Stimulated activated naive CD8-positive, alpha-beta T cell treated with anti-CD3 and anti-CD28 coated beads, Interleukin-15, Interleukin-2, amounts not matched to agents 100 ng/mL and 50 ng/mL, for 24 hours (primary cell): ENCODE results near the gene CCT7.
A peak's percentile ranks its signal among the peaks of the same experiment; 100 is the strongest.

Experiments used
- H3K27ac Mint-ChIP-seq: one replicate; pipeline ENCODE4 v1.8.0; 2021; ENCODE audit warnings: mild to moderate bottlenecking, mixed read lengths
- H3K27me3 Mint-ChIP-seq: one replicate; pipeline ENCODE4 v1.8.0; 2021; ENCODE audit warnings: mixed read lengths
- H3K36me3 Mint-ChIP-seq: one replicate; pipeline ENCODE4 v1.8.0; 2021; ENCODE audit warnings: low read depth, mixed read lengths
- H3K4me1 Mint-ChIP-seq: one replicate; pipeline ENCODE4 v1.8.0; 2021; ENCODE audit warnings: low read depth, mixed read lengths
- H3K4me3 Mint-ChIP-seq: one replicate; pipeline ENCODE4 v1.8.0; 2021; ENCODE audit warnings: mild to moderate bottlenecking, mixed read lengths
- H3K9me3 Mint-ChIP-seq: one replicate; pipeline ENCODE4 v1.8.0; 2021; ENCODE audit warnings: mixed read lengths

CCT7 gene

GRCh38 chr2:73214120-73215035, 19.7 kb upstream of the CCT7 start, which contains the start of gene SMYD5:
TSS of gene SMYD5 (plus strand) at chr2:73214245. CDS start at chr2:73214267, 22 bp downstream.
- Mint-ChIP-seq H3K27me3 (no peaks in the 10 kb centered on the region), H3K36me3 (no peaks in the 10 kb centered on the region), H3K9me3 (no peaks in the 10 kb centered on the region), H3K4me3 (peak within 1 kb of the TSS; percentile 94), H3K4me1 (peaks cover 37% of the 10 kb centered on the region), H3K27ac (peak within 1 kb of the TSS; percentile 92)

GRCh38 chr2:73215254-73215653, 18.9 kb upstream of the CCT7 start:
- H3K4me1 Mint-ChIP-seq: peaks cover 37% of the 10 kb centered on the region
- no peaks in the 10 kb centered on the region for H3K9me3 Mint-ChIP-seq
- peak overlapping the region; percentile 90 for H3K27ac Mint-ChIP-seq
- H3K27me3 Mint-ChIP-seq: no peaks in the 10 kb centered on the region
- no peaks in the 10 kb centered on the region for H3K36me3 Mint-ChIP-seq
- peak overlapping the region; percentile 94 for H3K4me3 Mint-ChIP-seq

- Mint-ChIP-seq H3K27ac (no peak overlapping the region), H3K4me3 (no peak overlapping the region), H3K4me1 (peaks cover 36% of the 10 kb centered on the region), H3K27me3 (no peaks in the 10 kb centered on the region), H3K36me3 (peaks cover 7% of the 10 kb centered on the region), H3K9me3 (no peaks in the 10 kb centered on the region)
Observed at GRCh38 chr2:73217160-73217559, 16.9 kb upstream of the CCT7 start.

- Mint-ChIP-seq H3K4me1 (peaks cover 32% of the 10 kb centered on the region), H3K27me3 (no peaks in the 10 kb centered on the region), H3K9me3 (no peaks in the 10 kb centered on the region), H3K4me3 (no peak overlapping the region), H3K36me3 (peaks cover 12% of the 10 kb centered on the region), H3K27ac (no peak overlapping the region)
Observed at GRCh38 chr2:73217826-73218225, 16.3 kb upstream of the CCT7 start.

GRCh38 chr2:73218298-73218697, 15.8 kb upstream of the CCT7 start:
- Mint-ChIP-seq H3K27ac (no peak overlapping the region), H3K4me3 (no peak overlapping the region), H3K27me3 (no peaks in the 10 kb centered on the region)

GRCh38 chr2:73223821-73224220, 10.3 kb upstream of the CCT7 start:
- Mint-ChIP-seq H3K4me3 (no peak overlapping the region), H3K4me1 (no peaks in the 10 kb centered on the region), H3K9me3 (no peaks in the 10 kb centered on the region), H3K36me3 (peaks cover 14% of the 10 kb centered on the region), H3K27ac (no peak overlapping the region), H3K27me3 (no peaks in the 10 kb centered on the region)

More at GRCh38 chr2:73218298-73218697, 15.8 kb upstream of the CCT7 start:
- Mint-ChIP-seq H3K36me3 (peaks cover 14% of the 10 kb centered on the region), H3K9me3 (no peaks in the 10 kb centered on the region), H3K4me1 (peaks cover 27% of the 10 kb centered on the region)

GRCh38 chr2:73225513-73226360, 8.4 kb upstream of the CCT7 start:
- Mint-ChIP-seq H3K4me1 (no peaks in the 10 kb centered on the region), H3K27ac (no peak overlapping the region), H3K9me3 (no peaks in the 10 kb centered on the region), H3K36me3 (peaks cover 18% of the 10 kb centered on the region), H3K27me3 (no peaks in the 10 kb centered on the region), H3K4me3 (no peak overlapping the region)

GRCh38 chr2:73227086-73227485, 7.0 kb upstream of the CCT7 start:
- Mint-ChIP-seq H3K36me3 (peaks cover 12% of the 10 kb centered on the region), H3K27ac (no peak overlapping the region), H3K9me3 (no peaks in the 10 kb centered on the region), H3K4me1 (no peaks in the 10 kb centered on the region), H3K27me3 (no peaks in the 10 kb centered on the region), H3K4me3 (no peak overlapping the region)

GRCh38 chr2:73228631-73229030, 5.5 kb upstream of the CCT7 start:
- H3K4me3 Mint-ChIP-seq: no peak overlapping the region
- H3K4me1 Mint-ChIP-seq: peaks cover 6% of the 10 kb centered on the region
- H3K27ac Mint-ChIP-seq: no peak overlapping the region
- H3K9me3 Mint-ChIP-seq: no peaks in the 10 kb centered on the region
- peaks cover 5% of the 10 kb centered on the region for H3K36me3 Mint-ChIP-seq
- no peaks in the 10 kb centered on the region for H3K27me3 Mint-ChIP-seq

GRCh38 chr2:73232403-73233153, 1.5 kb upstream of the CCT7 start:
- Mint-ChIP-seq H3K9me3 (no peaks in the 10 kb centered on the region), H3K27me3 (no peaks in the 10 kb centered on the region), H3K27ac (peak overlapping the region; percentile 96), H3K4me3 (peak overlapping the region; percentile 93), H3K36me3 (peaks cover 33% of the 10 kb centered on the region), H3K4me1 (peaks cover 29% of the 10 kb centered on the region)

GRCh38 chr2:73233154-73233931, 765 bp upstream of the CCT7 start, which contains the start of gene PRADC1:
TSS of gene PRADC1 (minus strand) at chr2:73233239. CDS start at chr2:73233160, 79 bp downstream.
- peak within 1 kb of the TSS; percentile 96 for H3K27ac Mint-ChIP-seq
- no peaks in the 10 kb centered on the region for H3K9me3 Mint-ChIP-seq
- H3K4me1 Mint-ChIP-seq: peaks cover 33% of the 10 kb centered on the region
- no peaks in the 10 kb centered on the region for H3K27me3 Mint-ChIP-seq
- peaks cover 36% of the 10 kb centered on the region for H3K36me3 Mint-ChIP-seq
- H3K4me3 Mint-ChIP-seq: peak within 1 kb of the TSS; percentile 93

- H3K27ac Mint-ChIP-seq: peak overlapping the region; percentile 96
- H3K4me3 Mint-ChIP-seq: peak overlapping the region; percentile 93
- peaks cover 47% of the 10 kb centered on the region for H3K4me1 Mint-ChIP-seq
- H3K27me3 Mint-ChIP-seq: no peaks in the 10 kb centered on the region
- peaks cover 50% of the 10 kb centered on the region for H3K36me3 Mint-ChIP-seq
- H3K9me3 Mint-ChIP-seq: no peaks in the 10 kb centered on the region
Observed at GRCh38 chr2:73235315-73236028, 1.4 kb downstream of the CCT7 start.

GRCh38 chr2:73237168-73237567, 3.1 kb downstream of the CCT7 start:
- Mint-ChIP-seq H3K9me3 (no peaks in the 10 kb centered on the region), H3K4me3 (peak overlapping the region; percentile 93), H3K27ac (peak overlapping the region; percentile 71), H3K4me1 (peaks cover 47% of the 10 kb centered on the region), H3K36me3 (peaks cover 56% of the 10 kb centered on the region), H3K27me3 (no peaks in the 10 kb centered on the region)
